Esophagus muscularis mucosa (tissue), 4 donors: ENCODE data around the gene RAD51C.
"Not testable (repeated sequence)": the region's sequence is repeated elsewhere in the genome, so short reads cannot be mapped to it uniquely, and the experiment has no call there.

ENCODE experiments used
- EP300 ChIP-seq: sonication (generic); formaldehyde crosslinking; IDR thresholded peaks from one replicate; pipeline ENCODE4 v1.6.1; 2017; ENCODE audit warnings: antibody characterized with exemption
- POLR2A ChIP-seq: fragments of 450-650 bp; IDR thresholded peaks from one replicate; pipeline ENCODE4 v1.6.1; 2017; ENCODE audit warnings: antibody characterized with exemption, moderate library complexity, mild to moderate bottlenecking, low read depth
- TF ChIP-seq, protein P1 (sequence below), 3 experiments: fragments of 200-600 bp in 2 of 3; fragments of 450-650 bp in 1 of 3; sonication (generic) in 2 of 3; IDR thresholded peaks; one replicate each; pipeline ENCODE4 v1.5.1; 2017 to 2019; ENCODE audit warnings: antibody characterized with exemption in 3 of 3, mild to moderate bottlenecking in 2 of 3, moderate library complexity in 1 of 3

DNA sequence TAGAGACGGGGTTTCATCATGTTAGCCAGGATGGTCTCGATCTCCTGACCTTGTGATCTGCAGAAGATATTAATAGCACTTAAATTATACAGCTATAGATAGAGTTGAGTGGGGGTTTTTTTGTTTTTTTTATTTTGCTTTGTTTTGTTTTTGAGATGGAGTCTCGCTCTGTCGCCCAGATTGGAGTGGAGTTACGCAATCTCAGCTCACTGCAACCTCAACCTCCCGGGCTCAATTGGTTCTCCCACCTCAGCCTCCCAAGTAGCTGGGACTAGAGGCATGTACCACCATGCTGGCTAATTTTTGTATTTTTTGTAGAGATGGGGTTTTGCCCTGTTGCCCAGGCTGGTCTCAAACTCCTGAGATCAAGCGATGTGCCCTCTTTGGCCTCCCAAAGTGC is 2.4 kb upstream of the RAD51C start:
- TF ChIP-seq, protein P1, sequence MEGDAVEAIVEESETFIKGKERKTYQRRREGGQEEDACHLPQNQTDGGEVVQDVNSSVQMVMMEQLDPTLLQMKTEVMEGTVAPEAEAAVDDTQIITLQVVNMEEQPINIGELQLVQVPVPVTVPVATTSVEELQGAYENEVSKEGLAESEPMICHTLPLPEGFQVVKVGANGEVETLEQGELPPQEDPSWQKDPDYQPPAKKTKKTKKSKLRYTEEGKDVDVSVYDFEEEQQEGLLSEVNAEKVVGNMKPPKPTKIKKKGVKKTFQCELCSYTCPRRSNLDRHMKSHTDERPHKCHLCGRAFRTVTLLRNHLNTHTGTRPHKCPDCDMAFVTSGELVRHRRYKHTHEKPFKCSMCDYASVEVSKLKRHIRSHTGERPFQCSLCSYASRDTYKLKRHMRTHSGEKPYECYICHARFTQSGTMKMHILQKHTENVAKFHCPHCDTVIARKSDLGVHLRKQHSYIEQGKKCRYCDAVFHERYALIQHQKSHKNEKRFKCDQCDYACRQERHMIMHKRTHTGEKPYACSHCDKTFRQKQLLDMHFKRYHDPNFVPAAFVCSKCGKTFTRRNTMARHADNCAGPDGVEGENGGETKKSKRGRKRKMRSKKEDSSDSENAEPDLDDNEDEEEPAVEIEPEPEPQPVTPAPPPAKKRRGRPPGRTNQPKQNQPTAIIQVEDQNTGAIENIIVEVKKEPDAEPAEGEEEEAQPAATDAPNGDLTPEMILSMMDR (IDR thresholded peaks at IDR 0.05), result not testable (repeated sequence)
- not testable (repeated sequence) for TF ChIP-seq POLR2A, EP300
